ENCODE measurements around the gene FAM131A.

- TF ChIP-seq CTCF (IDR thresholded peaks at IDR 0.05; ENCODE audit: low read depth, low read length, missing input control) (no peak), MAX (IDR thresholded peaks at IDR 0.05) (no peak), TAF1 (conservative IDR thresholded peaks at IDR 0.05) (no peak), SP1 (IDR thresholded peaks at IDR 0.05) (no peak), YY1 (IDR thresholded peaks at IDR 0.05) (no peak), NR2F2 (IDR thresholded peaks at IDR 0.05) (no peak), FOXA1 (IDR thresholded peaks at IDR 0.05) (no peak), JUND (IDR thresholded peaks at IDR 0.05) (no peak), ATF3 (IDR thresholded peaks at IDR 0.05) (no peak), REST (IDR thresholded peaks at IDR 0.05) (no peak), RXRA (IDR thresholded peaks at IDR 0.05) (no peak), EGR1 (IDR thresholded peaks at IDR 0.05; ENCODE audit: low read depth in 2 of 2) (no peak)
Measured at GRCh38 chr3:184372911-184373310, 35.5 kb downstream of the FAM131A start.
